CD14-positive monocyte (primary cell): ENCODE results near the gene PHF12. TPM values are rescaled to one million over a fixed set of nuclear protein-coding genes. Genes with fewer than 3 reads are reported as not detected.
"Not testable (repeated sequence)": the region's sequence is repeated elsewhere in the genome, so short reads cannot be mapped to it uniquely, and the experiment has no call there.

Source experiments
- DNase-seq, 3 donors: peaks; one replicate each; pipeline ENCODE4 v3.0.0-alpha.2; 2011 to 2022
- H2AFZ ChIP-seq: 2 replicates; pipeline ENCODE4 v1.6.0; 2012; ENCODE audit warnings: mild to moderate bottlenecking, low read depth, low read length, inconsistent platforms; ENCODE audit not compliant: insufficient read depth, poor library complexity, severe bottlenecking
- H3K27ac ChIP-seq, 2 donors: 1 replicate in 1 of 2; 2 replicates in 1 of 2; pipeline ENCODE4 v1.5.1; 2012 to 2013; ENCODE audit warnings: low read length in 2 of 2, control low read depth in 1 of 2, inconsistent platforms in 1 of 2, low read depth in 1 of 2, mild to moderate bottlenecking in 1 of 2
- H3K27me3 ChIP-seq, 2 donors: one replicate each; pipeline versions ENCODE4 v1.6.0 to v1.6.1; 2011 to 2013; ENCODE audit warnings: low read length in 2 of 2; ENCODE audit not compliant: control insufficient read depth in 2 of 2, insufficient read depth in 2 of 2
- H3K36me3 ChIP-seq, 2 donors: replicated peaks in 1 of 2; 1 replicate in 1 of 2; 2 replicates in 1 of 2; pipeline versions ENCODE4 v1.5.1 to v1.6.1; 2012 to 2013; ENCODE audit warnings: low read length in 2 of 2, control low read depth in 1 of 2, inconsistent platforms in 1 of 2, mild to moderate bottlenecking in 1 of 2; ENCODE audit not compliant: insufficient read depth in 2 of 2, control insufficient read depth in 1 of 2
- H3K4me1 ChIP-seq, 2 donors: 1 replicate in 1 of 2; 2 replicates in 1 of 2; pipeline versions ENCODE4 v1.5.1 to v1.6.1; 2012 to 2013; ENCODE audit warnings: low read length in 2 of 2, control low read depth in 1 of 2, inconsistent platforms in 1 of 2, mild to moderate bottlenecking in 1 of 2, moderate library complexity in 1 of 2; ENCODE audit not compliant: insufficient read depth in 2 of 2, control insufficient read depth in 1 of 2
- H3K4me2 ChIP-seq: replicated peaks from 2 replicates; pipeline ENCODE3; 2012; ENCODE audit warnings: low read length, moderate library complexity, mild to moderate bottlenecking; ENCODE audit not compliant: poor library complexity, severe bottlenecking; ENCODE audit errors: extremely low read depth
- H3K4me3 ChIP-seq, 3 experiments: fragments of 200-600 bp in 1 of 3; sonication (generic) in 1 of 3; replicated peaks in 1 of 3; 1 replicate in 2 of 3; 2 replicates in 1 of 3; pipeline ENCODE4 v1.5.1; 2011 to 2013; ENCODE audit warnings: low read length in 3 of 3, mild to moderate bottlenecking in 3 of 3, control low read depth in 2 of 3, low read depth in 2 of 3, inconsistent platforms in 1 of 3, moderate library complexity in 1 of 3
- H3K79me2 ChIP-seq: 2 replicates; pipeline ENCODE4 v1.6.0; 2012; ENCODE audit warnings: mild to moderate bottlenecking, control low read depth, inconsistent platforms, low read length, moderate library complexity; ENCODE audit not compliant: insufficient read depth
- H3K9ac ChIP-seq: 2 replicates; pipeline ENCODE4 v1.6.0; 2017; ENCODE audit warnings: low read length, mild to moderate bottlenecking; ENCODE audit not compliant: insufficient read depth, poor library complexity, severe bottlenecking
- H3K9me3 ChIP-seq, 2 donors: replicated peaks in 1 of 2; 1 replicate in 1 of 2; 2 replicates in 1 of 2; pipeline versions ENCODE4 v1.5.1 to v1.6.1; 2012 to 2013; ENCODE audit warnings: low read length in 2 of 2, control low read depth in 1 of 2; ENCODE audit not compliant: control insufficient read depth in 1 of 2, insufficient read depth in 1 of 2
- H4K20me1 ChIP-seq: 2 replicates; pipeline ENCODE4 v1.6.0; 2012; ENCODE audit warnings: mild to moderate bottlenecking, low read length, control low read depth, moderate library complexity; ENCODE audit not compliant: insufficient read depth
- H3K27ac Mint-ChIP-seq, 7 donors: one replicate each; pipeline ENCODE4 v1.8.0; 2020; ENCODE audit warnings: mild to moderate bottlenecking in 7 of 7, mixed read lengths in 7 of 7, moderate library complexity in 6 of 7, inconsistent platforms in 2 of 7
- H3K27me3 Mint-ChIP-seq, 3 donors: one replicate each; pipeline ENCODE4 v1.8.0; 2021 to 2022; ENCODE audit warnings: low read depth in 3 of 3, mild to moderate bottlenecking in 3 of 3, mixed read lengths in 3 of 3, moderate library complexity in 3 of 3, inconsistent platforms in 1 of 3
- H3K36me3 Mint-ChIP-seq, 2 donors: one replicate each; pipeline ENCODE4 v1.8.0; 2020; ENCODE audit warnings: mixed read lengths in 2 of 2, inconsistent platforms in 1 of 2, mild to moderate bottlenecking in 1 of 2
- H3K4me1 Mint-ChIP-seq: one replicate; pipeline ENCODE4 v1.8.0; 2020; ENCODE audit warnings: mild to moderate bottlenecking, mixed read lengths
- H3K4me3 Mint-ChIP-seq, 2 donors: one replicate each; pipeline ENCODE4 v1.8.0; 2020; ENCODE audit warnings: mild to moderate bottlenecking in 2 of 2, mixed read lengths in 2 of 2, moderate library complexity in 1 of 2
- H3K9me3 Mint-ChIP-seq, 7 donors: one replicate each; pipeline ENCODE4 v1.8.0; 2020 to 2022; ENCODE audit warnings: mixed read lengths in 7 of 7, mild to moderate bottlenecking in 6 of 7, moderate library complexity in 6 of 7, inconsistent platforms in 2 of 7
- WGBS: methylation state at CpG from one replicate; pipeline ENCODE4 v1.1.5; 2013; ENCODE audit warnings: missing lambda C conversion rate; ENCODE audit not compliant: insufficient coverage; 5-methylcytosine and 5-hydroxymethylcytosine counted together
- intact Hi-C, 2 donors: fragments of 100-400 bp; cut with micrococcal nuclease; formaldehyde crosslinking; loops; one replicate each; pipeline versions ENCODE4 v1.15.0 to v1.15.1; 2023
- polyA plus RNA-seq, 3 donors: library from polyadenylated mRNA; depleted of rRNA in 1 of 3; unstranded in 2 of 3; stranded (reverse) in 1 of 3; fragments of 300-500 nt in 2 of 3; fragments of >200 nt in 1 of 3; fragmentation: Illumina TruSeq in 2 of 3; gene quantifications; 1 replicate in 2 of 3; 2 replicates in 1 of 3; pipeline ENCODE4 v1.2.3, GENCODE V29; 2012 to 2021
- TF ChIP-seq, protein P1 (sequence below): fragments of 200-600 bp; IDR thresholded peaks from one replicate; pipeline ENCODE4 v1.8.0; 2022; ENCODE audit warnings: antibody characterized with exemption, mild to moderate bottlenecking

The PHF12 gene
- polyA plus RNA-seq, 3 donors, result 1.4 to 62.5 (median 2.5) TPM

DNA sequence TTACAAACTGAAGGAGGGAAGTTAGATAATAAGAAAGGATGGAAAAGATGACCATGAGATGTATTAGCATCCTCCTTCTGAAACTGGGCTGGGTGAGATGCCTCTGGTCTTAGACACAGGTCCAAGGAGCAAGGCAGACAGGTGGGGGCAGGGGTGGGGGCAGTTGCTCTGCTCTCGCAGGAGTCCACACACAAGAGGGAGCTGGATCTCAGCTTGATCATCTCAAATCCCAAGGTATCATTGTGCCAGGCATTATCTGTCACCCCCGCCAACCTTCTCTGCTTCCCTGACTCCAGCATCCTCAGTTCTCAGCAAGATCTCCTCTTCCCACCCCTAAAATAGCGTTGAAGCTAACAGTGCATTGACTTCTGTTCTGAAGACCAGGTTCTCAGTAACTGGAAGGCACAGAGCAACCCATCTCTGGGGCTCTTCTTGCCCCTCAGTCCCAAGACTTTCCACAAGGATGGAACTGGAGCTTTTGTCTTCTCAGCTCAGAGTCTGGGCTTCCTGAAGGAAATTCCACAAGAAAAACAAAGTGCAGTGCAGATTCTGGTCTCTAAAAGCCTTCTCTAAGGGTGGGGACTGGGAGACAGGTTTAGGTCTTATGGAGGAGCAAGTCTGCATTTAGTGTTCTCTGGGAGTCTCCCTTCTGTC, 55.4 kb downstream of the PHF12 start:
- Mint-ChIP-seq H3K4me3 (peak overlapping the region; percentile 92 to 93), H3K4me1 (peaks cover 58% of the 10 kb centered on the region), H3K36me3 (peaks cover 17 to 22% of the 10 kb centered on the region in 2 donors), H3K27ac (peak overlapping the region; percentile 85 to 96 (median 93)), H3K27me3 (peaks cover 0 to 5% (median 0%) of the 10 kb centered on the region in 3 donors), H3K9me3 (peaks cover 0 to 2% (median 0%) of the 10 kb centered on the region in 7 donors)
- Histone ChIP-seq H3K36me3 (peaks cover 4 to 12% of the 10 kb centered on the region in 2 donors), H4K20me1 (peaks cover 36% of the 10 kb centered on the region), H3K9ac (peak overlapping the region; percentile 91), H3K4me1 (peaks cover 53 to 61% of the 10 kb centered on the region in 2 donors), H3K9me3 (no peaks in the 10 kb centered on the region), H3K79me2 (peaks cover 83% of the 10 kb centered on the region), H3K27me3 (no peaks in the 10 kb centered on the region), H3K4me3 (peak overlapping the region in 2 of 3 experiments; percentile 79 to 98), H3K4me2 (peak overlapping the region; percentile 92), H2AFZ (no peak overlapping the region), H3K27ac (peak overlapping the region in 1 of 2 donors; percentile 90)
- DNase-seq, result no peak
- WGBS, result 63% methylated on average over 2 of the region's 3 CpGs
- TF ChIP-seq, protein P1, sequence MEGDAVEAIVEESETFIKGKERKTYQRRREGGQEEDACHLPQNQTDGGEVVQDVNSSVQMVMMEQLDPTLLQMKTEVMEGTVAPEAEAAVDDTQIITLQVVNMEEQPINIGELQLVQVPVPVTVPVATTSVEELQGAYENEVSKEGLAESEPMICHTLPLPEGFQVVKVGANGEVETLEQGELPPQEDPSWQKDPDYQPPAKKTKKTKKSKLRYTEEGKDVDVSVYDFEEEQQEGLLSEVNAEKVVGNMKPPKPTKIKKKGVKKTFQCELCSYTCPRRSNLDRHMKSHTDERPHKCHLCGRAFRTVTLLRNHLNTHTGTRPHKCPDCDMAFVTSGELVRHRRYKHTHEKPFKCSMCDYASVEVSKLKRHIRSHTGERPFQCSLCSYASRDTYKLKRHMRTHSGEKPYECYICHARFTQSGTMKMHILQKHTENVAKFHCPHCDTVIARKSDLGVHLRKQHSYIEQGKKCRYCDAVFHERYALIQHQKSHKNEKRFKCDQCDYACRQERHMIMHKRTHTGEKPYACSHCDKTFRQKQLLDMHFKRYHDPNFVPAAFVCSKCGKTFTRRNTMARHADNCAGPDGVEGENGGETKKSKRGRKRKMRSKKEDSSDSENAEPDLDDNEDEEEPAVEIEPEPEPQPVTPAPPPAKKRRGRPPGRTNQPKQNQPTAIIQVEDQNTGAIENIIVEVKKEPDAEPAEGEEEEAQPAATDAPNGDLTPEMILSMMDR, result no peak
- intact Hi-C loops, result loop anchor here in 1 of 2 donors (5.0 kb wide), 1 partner anchor 179 kb away; the partner anchor contains the start of genes RAB34 and RPL23A

DNA sequence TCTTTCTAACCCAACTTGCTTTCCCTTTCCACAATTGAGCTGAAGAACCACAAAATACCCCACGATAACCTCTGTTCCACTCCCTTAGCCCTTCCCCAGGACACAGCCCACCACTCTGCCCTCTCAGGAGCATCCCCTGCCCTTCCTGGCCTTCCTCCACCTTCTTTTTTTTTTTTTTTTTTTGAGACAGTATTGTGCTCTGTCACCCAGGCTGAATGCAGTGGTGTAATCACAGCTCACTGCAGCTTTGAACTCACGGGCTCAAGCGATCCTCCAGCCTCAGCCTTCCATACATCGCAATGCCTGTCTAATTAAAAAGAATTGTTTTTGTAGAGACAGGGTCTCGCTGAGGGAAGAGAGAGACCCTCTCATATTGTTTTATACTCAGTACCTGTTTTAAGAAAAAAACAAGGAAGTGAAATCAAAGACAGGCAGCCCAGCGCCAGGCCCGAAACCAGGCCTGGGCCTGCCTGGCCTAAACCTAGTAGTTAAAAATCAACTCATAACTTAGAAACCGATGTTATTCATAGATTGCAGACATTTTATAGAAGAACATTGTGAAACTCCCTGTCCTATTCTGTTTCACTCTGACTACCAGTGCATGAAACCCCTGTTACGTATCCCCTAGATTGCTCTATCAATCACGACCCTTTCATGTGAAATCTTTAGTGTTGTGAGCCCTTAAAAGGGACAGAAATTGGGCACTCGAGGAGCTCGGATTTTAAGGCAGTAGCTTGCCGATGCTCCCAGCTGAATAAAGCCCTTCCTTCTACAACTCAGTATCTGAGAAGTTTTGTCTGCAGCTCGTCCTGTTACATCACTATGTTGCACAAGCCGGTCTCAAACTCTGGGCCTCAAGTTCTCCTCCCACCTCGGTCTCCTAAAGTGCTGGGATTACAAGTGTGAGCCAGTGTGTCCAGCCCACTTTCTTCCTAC, 57.8 kb downstream of the PHF12 start:
- 12% methylated on average over 3 of the region's 16 CpGs for WGBS

More for the DNA sequence above, 57.8 kb downstream of the PHF12 start:
- Histone ChIP-seq H2AFZ (peak overlapping the region; percentile 56), H3K4me3 (peak overlapping the region in 1 of 3 experiments; percentile 56), H4K20me1 (peaks cover 60% of the 10 kb centered on the region), H3K9ac (peak overlapping the region; percentile 64), H3K4me1 (peaks cover 55 to 71% of the 10 kb centered on the region in 2 donors), H3K36me3 (peaks cover 13 to 24% of the 10 kb centered on the region in 2 donors), H3K4me2 (peak overlapping the region; percentile 66), H3K27ac (peak overlapping the region; percentile 88 to 92), H3K79me2 (peaks cover 95% of the 10 kb centered on the region)
- DNase-seq, result peak; percentile 38 to 70 (median 60)
- H3K9me3 Mint-ChIP-seq, H3K9me3 ChIP-seq, H3K27me3 ChIP-seq, intact Hi-C loops, H3K27me3 Mint-ChIP-seq: not testable (repeated sequence)
- peaks cover 62% of the 10 kb centered on the region for H3K4me1 Mint-ChIP-seq
- H3K4me3 Mint-ChIP-seq, result peak overlapping the region; percentile 66 to 84
- H3K36me3 Mint-ChIP-seq, result peaks cover 16 to 36% of the 10 kb centered on the region in 2 donors
- H3K27ac Mint-ChIP-seq, result peak overlapping the region; percentile 94 to 99 (median 97)
